ENCODE results near the gene SYNE2. TPM values are rescaled to one million over a fixed set of nuclear protein-coding genes. Genes with fewer than 3 reads are reported as not detected.

Gene SYNE2
- total RNA-seq, 2 donors from 2014 or later, result 147 to 153 TPM

- no peak for DNase-seq
- no peak overlapping the region for H3K9ac ChIP-seq (ENCODE audit: low read depth in 2 of 2, low read length in 2 of 2)
- no peaks in the 10 kb centered on the region for H3K27me3 ChIP-seq
- H3K4me1 ChIP-seq, result no peaks in the 10 kb centered on the region
- no peaks in the 10 kb centered on the region for H3K9me3 ChIP-seq
- H3K4me3 ChIP-seq, result no peak overlapping the region
- intact Hi-C loops (cut with DNase I), result no loop called here
- H3K27ac ChIP-seq, result no peak overlapping the region
- no peak for TF ChIP-seq CTCF (IDR thresholded peaks at IDR 0.05)
- no peaks in the 10 kb centered on the region for H3K36me3 ChIP-seq
Observed at GRCh38 chr14:64249363-64249762, 396.6 kb downstream of the SYNE2 start.

- H3K4me3 ChIP-seq, result no peak overlapping the region
- no peaks in the 10 kb centered on the region for H3K9me3 ChIP-seq
- intact Hi-C loops (cut with DNase I), result no loop called here
- no peaks in the 10 kb centered on the region for H3K27me3 ChIP-seq
- no peaks in the 10 kb centered on the region for H3K4me1 ChIP-seq
- TF ChIP-seq CTCF (IDR thresholded peaks at IDR 0.05), result no peak
- H3K9ac ChIP-seq (ENCODE audit: low read depth in 2 of 2, low read length in 2 of 2), result no peak overlapping the region
- H3K27ac ChIP-seq, result no peak overlapping the region
- no peak for DNase-seq
- no peaks in the 10 kb centered on the region for H3K36me3 ChIP-seq
Observed at GRCh38 chr14:64253672-64254071, 400.9 kb downstream of the SYNE2 start.

- H3K27ac ChIP-seq, result no peak overlapping the region
- H3K9ac ChIP-seq (ENCODE audit: low read depth in 2 of 2, low read length in 2 of 2), result no peak overlapping the region
- no peaks in the 10 kb centered on the region for H3K36me3 ChIP-seq
- H3K4me1 ChIP-seq, result no peaks in the 10 kb centered on the region
- TF ChIP-seq CTCF (IDR thresholded peaks at IDR 0.05), result no peak
- no peak overlapping the region for H3K4me3 ChIP-seq
- no peaks in the 10 kb centered on the region for H3K27me3 ChIP-seq
- no peaks in the 10 kb centered on the region for H3K9me3 ChIP-seq
- no peak for DNase-seq
- intact Hi-C loops (cut with DNase I), result no loop called here
Observed at GRCh38 chr14:64255756-64256155, 403.0 kb downstream of the SYNE2 start.

- Histone ChIP-seq H3K27ac (no peak overlapping the region), H3K9me3 (no peaks in the 10 kb centered on the region), H3K27me3 (no peaks in the 10 kb centered on the region), H3K4me1 (no peaks in the 10 kb centered on the region), H3K4me3 (no peak overlapping the region), H3K9ac (ENCODE audit: low read depth in 2 of 2, low read length in 2 of 2) (no peak overlapping the region), H3K36me3 (no peaks in the 10 kb centered on the region)
- intact Hi-C loops (cut with DNase I), result no loop called here
- no peak for TF ChIP-seq CTCF (IDR thresholded peaks at IDR 0.05)
- DNase-seq, result no peak
Observed at GRCh38 chr14:64260418-64260817, 407.6 kb downstream of the SYNE2 start.

- Histone ChIP-seq H3K27me3 (no peaks in the 10 kb centered on the region), H3K9me3 (no peaks in the 10 kb centered on the region), H3K4me1 (no peaks in the 10 kb centered on the region), H3K9ac (ENCODE audit: low read depth in 2 of 2, low read length in 2 of 2) (no peak overlapping the region), H3K4me3 (no peak overlapping the region), H3K27ac (no peak overlapping the region), H3K36me3 (no peaks in the 10 kb centered on the region)
- TF ChIP-seq CTCF (IDR thresholded peaks at IDR 0.05), result no peak
- no peak for DNase-seq
- intact Hi-C loops (cut with DNase I), result no loop called here
Observed at GRCh38 chr14:64265222-64265621, 412.4 kb downstream of the SYNE2 start.

GRCh38 chr14:64266239-64266638 is 413.4 kb downstream of the SYNE2 start:
- Histone ChIP-seq H3K36me3 (no peaks in the 10 kb centered on the region), H3K27me3 (no peaks in the 10 kb centered on the region), H3K4me3 (no peak overlapping the region), H3K9ac (ENCODE audit: low read depth in 2 of 2, low read length in 2 of 2) (no peak overlapping the region), H3K4me1 (no peaks in the 10 kb centered on the region), H3K27ac (no peak overlapping the region), H3K9me3 (no peaks in the 10 kb centered on the region)
- intact Hi-C loops (cut with DNase I), result no loop called here
- no peak for DNase-seq
- TF ChIP-seq CTCF (IDR thresholded peaks at IDR 0.05), result no peak
